ENCODE data around the gene MAN1C1.

MAN1C1 gene

DNA sequence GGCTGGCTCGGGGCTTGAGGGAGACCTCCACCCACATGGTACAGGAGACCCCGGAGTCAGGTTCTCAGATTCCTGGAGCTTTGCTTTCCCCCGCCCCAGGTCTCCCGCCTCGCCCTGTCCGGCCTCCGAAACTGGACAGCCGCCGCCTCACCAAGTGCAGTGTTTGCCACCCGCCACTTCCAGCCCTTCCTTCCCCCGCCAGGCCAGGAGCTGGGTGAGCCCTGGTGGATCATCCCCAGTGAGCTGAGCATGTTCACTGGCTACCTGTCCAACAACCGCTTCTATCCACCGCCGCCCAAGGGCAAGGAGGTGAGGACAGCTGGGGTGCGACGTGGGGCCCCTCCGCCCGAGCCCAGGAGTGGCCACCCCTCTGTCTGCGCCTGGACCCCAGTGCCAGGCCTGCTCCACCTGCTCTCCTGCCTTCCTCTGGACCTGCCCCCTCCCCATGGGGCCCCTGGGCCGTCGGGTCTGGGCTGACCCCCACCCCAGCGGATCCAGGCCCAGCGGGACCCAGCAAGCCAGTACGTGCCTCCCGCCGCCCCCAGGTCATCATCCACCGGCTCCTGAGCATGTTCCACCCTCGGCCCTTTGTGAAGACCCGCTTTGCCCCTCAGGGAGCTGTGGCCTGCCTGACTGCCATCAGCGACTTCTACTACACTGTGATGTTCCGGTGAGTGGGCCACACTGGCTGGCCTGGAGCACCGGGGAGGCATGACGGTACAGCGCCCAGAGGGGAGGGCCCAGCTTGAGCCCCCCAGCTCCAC, 192.1 kb downstream of the MAN1C1 start:
- FAIRE-seq = no peak

DNA sequence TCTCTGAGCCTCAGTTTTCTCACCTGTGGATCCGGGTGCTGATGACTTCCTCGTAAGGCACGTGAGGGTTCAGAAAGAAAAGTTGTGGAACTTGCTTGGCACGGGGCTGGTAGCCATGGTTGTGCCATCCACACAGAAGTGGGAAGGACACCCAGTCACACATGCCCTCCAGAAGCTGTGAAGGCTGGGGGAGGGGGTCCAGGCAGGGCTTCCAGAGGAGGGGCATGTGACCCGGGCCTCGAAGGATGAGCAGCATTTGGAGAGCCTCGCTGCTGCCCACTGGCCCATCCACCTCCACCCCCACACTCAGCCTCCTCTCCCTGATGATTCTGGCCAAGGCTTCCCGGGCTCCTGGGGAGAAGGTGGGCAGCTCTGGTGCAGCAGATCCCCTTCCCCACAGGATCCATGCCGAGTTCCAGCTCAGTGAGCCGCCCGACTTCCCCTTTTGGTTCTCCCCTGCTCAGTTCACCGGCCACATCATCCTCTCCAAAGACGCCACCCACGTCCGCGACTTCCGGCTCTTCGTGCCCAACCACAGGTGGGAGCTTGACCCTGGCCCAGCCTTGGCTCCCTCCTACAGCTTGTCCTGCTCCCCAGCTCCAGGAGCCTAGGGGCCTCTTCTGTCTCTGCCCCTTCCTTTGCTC, 192.8 kb downstream of the MAN1C1 start:
- FAIRE-seq = no peak

DNA sequence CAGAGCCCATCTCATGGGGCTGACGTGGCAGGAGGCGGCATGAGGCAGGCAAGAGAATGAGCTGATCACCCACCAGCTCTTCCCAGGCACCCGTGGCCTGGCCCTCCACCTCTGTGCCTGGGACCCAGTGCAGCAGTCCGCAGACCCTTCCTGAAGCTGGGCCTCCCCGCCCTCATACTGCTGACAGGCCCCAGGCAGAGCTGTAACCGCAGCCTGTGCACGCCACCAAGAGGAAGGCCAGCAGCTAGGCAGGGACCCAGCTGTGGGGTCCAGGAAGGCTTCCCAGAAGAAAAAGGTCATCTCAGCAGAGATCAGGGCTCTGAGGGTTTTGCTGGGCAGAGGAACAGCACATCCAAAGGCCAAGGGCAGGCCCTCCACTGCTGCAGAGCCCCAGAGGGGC, 193.3 kb downstream of the MAN1C1 start:
- FAIRE-seq = no peak

DNA sequence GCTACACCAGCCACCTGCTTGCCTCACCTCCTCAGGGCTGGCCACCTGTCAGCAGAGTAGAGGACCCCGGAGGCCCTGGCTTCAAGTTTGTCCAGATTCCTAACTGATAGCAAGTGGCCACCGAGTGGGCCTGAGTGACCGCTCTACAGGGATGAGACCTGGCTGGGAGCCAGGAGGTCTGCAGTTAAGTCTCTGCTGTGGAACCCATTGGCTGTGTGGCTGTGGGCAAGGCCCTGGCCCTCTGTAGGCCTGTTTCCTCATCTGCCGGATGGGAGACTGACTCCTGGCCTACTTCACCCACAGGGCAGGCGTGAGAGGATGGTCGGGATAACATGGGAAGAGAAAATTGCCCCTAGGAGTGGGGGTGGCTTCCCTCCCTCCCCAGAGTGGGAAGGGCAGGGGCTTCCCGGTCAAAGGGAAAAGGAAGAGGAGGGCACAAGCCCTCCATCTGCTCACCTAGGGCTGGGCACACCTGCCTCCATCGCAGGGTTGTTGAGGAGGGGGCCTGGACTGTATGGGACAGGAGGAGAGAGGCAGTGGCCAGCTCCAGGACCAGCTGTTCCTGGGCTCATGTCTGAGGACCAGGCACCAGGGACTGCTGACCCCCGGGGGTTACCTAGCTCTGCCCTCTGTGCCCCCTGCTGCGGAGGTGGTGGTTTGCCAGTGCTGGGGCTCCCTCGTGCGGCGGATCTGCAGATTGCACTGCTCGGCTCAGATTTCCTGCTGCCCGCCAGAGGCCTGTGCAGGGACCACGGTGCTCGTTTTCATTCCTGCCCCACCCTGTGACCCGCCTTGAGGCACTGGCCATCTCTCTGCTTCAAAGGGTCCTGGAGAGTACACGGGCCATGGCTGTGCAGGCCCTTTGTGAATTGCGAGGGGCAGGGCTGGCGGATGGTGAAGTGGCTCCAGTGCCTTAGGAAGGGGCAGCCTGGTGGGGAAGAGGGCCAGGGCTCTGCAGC, 194.0 kb downstream of the MAN1C1 start:
- FAIRE-seq = no peak

DNA sequence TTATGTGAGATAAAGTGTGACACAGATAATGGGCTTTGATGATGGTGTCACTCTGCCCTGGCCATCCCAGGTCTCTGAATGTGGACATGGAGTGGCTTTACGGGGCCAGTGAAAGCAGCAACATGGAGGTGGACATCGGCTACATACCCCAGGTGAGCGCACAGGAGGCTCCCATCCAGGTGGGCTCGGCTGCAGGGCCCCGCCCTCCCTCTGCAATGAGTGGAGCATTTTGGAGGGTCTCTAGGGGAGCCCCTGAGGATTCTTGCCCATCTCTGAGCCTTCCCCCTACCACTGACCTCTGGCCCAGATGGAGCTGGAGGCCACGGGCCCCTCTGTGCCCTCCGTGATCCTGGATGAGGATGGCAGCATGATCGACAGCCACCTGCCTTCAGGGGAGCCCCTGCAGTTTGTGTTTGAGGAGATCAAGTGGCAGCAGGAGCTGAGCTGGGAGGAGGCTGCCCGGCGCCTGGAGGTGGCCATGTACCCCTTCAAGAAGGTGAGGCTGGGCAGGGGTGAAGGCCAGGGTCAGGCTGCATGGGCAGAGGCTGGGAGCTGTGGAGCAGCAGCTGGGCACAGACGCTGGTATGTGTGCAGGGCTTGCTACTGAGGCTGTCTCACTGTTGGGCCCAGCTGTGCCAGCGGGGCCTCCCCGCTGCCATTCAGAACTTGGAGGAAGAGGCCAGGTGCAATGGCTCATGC, 194.9 kb downstream of the MAN1C1 start:
- no peak for FAIRE-seq

DNA sequence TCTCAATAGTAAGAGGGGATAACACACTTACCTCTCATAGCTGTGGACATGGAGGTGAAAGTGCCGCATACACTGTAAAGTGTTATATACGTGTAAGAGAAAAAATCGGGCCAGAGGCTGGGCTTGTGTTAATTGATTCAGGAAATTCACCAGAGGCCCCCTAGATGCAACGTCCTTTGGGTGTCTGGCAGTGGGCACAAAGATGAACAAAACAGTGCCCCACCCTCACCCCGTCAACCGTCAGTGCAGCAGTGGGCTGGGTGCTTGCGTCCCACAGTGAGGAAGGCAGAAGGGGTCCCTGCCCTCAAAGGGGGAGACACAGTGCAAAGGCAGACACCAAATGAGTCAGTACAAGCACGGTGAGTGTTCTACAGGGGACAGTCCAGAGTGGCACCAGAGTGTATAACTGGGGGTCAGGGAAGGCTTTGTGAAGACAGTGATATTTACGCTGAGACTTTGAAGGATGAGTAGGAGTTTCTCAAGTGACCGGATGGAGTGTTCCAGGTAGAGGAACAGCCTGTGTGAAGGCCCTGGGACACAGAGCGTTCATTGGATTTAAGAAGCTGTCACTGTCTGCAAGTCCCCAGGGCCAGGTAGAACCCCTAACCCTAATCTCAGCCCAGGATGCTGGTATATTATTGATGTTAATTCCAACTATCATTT, 196.6 kb downstream of the MAN1C1 start:
- no peak for FAIRE-seq

DNA sequence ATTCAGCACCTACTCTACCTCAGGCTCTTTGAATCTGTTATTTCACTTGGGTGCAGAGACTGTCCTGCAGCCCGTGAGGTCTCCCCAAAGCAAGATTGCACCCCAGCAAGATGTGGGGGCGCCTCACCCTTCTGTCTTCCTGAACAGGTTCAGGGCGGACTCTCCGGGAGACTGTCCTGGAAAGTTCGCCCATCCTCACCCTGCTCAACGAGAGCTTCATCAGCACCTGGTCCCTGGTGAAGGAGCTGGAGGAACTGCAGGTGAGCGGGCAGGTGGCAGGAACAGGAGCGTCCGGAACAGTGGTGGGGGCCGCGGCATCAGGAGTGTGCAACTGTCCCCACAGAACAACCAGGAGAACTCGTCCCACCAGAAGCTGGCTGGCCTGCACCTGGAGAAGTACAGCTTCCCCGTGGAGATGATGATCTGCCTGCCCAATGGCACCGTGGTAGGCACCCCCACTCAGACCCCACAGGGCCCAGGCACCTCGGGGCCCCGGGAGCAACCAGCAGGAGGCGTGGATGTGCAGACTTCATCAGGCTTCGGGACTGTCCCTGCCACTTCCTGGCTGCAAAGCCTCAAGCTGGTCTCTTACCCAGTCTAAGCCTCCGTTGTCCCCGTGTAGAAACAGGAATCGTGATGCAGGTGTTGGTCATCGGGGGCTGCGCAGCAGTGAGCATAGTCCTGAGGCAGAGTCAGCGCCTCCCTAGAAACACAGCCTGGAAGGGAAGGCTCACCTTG, 197.3 kb downstream of the MAN1C1 start:
- FAIRE-seq = no peak

DNA sequence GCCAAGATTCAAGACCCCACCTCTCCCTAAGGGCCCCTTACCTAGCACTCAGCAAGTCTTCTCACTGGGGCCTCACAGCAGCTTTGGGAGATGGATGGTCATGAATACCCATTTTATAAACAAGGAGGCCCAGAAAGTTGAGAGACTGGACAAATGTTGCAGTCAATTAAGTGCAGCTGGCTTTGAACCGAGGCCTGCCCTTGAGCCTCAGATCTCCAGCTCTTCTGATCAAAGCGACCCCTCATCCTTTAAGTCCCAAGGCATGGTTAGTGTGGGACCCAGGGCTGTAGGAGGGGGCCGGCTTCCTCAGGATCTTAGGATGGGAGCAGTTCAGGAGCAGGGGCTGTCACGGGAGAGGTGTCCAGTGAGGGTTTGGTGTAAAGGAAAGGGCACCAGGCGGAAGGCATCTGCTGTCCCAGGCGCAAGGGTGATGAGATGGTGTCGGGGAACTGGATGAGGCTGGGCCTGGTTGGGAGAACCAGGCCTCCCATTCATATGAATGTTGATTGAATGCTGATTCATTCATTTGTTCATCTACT, 198.0 kb downstream of the MAN1C1 start:
- FAIRE-seq = no peak

DNA sequence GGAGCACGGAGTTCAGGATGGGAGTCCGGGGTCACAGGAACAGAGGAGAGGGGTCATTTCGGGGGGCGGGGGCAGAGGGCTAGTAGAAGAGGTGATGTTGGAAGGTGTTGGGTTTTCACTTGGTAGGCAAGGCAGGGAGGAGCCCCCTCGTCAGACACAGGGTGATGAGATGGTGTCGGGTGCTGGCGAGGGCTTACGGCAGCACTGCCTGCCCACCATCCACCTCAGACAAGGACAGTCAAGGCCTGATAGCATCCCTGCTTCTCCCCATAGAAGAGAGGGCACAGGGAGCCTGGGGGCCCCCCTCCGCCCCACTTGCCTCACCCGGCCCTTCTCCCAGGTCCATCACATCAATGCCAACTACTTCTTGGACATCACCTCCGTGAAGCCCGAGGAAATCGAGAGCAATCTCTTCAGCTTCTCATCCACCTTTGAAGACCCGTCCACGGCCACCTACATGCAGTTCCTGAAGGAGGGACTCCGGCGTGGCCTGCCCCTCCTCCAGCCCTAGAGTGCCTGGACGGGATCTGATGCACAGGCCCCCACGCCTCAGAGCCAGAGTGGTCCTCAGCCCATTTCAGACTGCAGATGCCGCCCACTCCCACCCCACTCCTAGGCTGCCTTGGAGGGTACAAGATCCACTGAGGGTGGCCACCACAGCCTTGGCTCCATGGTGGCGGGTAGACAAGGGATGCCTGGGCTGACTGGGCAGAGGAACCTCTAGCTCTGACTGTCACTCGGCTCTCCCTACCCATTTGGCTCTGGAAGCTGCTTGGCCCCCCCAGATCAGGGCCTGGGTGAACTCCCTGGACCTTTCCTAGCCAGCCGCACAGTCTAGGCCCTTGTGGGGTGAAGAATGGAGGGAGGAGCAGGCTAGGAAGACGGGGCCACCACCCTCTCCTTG, 198.9 kb downstream of the MAN1C1 start:
- no peak for FAIRE-seq

DNA sequence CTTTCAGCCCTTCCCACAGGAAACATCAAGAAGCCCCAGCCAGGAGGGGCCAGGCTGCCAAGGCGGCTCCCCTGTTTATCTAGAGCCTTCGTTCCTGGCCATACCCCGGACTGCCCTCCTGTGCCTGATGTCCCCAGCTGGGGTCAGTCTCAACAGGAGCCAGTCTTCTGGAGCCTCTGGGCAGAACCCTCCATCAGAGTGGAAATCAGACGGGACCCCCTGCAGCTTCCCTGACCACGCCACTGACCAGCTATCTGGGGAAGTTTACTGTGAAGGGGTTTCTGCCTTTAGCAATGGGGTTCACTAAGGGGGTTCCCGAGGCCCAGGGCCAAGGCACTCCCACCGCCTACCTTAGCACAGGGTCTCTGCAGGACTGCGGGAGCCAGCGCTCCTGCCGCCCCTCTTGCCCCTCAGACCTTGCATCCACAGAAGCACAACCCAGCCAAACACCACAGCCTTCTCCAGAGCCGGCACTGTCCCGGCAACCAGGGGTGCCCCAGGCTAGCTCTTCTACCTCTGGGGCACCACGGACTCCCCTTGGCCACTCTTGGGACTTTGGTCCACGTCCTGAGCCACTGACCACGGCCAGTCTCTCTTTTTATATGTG, 199.6 kb downstream of the MAN1C1 start:
- no peak for FAIRE-seq

DNA sequence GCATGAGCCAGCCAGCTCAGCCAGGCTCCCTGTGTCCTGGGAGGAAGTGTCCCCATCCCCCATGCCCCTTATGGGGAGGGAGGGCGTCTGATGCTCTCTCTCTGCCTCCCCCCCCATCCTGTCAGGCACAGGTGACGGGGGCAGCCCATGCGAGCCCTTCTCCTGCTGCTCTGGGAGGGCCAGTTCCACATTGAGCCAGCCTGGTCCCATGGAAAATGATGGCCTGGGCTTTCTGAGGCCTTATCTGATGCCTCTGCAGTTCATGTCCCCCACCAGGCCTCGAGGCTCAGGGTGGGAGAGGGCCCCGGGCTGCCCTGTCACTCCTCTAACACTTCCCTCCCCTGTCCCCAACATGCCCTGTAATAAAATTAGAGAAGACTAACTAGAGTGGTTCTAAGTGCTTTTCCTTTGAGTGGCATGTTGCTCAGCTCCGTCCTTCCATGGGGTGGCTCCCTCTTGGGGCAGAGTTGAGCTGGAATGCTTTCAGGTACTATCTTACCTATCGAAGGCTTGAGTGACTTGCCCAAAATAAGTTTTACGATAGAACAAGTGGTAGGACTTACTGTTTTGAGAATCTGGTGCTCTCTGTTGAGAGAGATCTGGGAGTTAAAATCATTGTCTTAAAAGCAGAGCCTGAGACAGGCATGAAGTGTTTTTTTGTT, 201.4 kb downstream of the MAN1C1 start:
- no peak for FAIRE-seq

DNA sequence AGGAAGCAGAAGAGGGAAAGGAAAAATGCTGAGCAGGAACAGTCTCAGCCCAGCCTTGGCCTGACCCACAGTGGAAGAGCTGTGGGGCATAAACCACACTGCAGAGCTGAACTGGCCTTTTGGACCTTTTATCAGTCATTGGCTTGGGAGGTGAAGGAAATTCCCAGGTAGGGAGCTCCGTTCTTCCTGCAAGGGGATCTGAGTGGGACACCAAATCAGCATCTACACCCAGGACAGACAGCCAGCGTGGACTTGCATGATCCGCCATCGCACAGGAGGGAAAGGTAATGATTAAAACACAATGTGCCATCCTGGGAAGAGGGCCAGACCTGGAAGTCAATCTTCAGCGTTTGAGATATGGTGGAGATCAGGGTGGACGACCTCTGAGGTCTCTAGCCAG, 202.0 kb downstream of the MAN1C1 start:
- no peak for FAIRE-seq

DNA sequence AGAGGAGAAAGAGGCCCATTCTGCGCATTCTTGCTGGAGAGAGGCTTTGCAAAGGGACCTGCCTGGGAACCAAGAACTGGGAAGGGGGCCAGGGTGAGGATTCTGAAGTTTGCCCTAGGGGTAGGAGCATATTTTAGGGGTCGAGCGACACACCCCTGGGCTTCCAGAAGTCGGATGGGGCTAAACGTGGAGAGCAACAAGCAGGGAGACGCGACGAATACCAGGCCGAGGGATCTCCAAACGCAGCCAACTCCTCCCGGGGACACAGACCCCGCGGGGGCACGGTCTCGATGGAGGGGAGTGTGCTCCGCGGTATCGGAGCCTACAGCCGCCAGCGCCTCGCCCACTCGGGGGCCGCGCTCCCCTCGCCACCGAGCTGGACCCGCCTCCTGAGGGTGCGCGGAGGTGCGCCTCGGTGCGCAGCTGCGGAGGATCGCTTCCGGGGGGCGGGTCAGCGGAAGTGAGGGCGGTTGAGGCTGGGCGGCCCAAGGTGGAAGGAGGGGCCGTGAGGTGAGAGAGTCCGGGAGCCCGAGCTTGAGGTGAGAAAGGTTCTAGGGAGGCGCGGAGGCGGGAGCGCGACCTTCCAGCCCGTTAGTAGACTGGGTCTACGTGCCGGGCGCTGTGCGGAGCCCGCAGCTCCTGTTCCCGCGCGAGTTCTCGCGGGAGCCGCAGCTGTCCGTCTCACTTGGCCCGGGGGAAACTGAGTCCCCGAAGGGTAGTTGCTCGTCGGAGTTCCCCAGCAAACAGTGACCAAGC, 203.1 kb downstream of the MAN1C1 start, which contains the start of gene MTFR1L:
MTFR1L (plus strand) TSS at position 464 of the 756 bp plus-strand sequence. CDS start 3,151 bp downstream, outside the sequence.
- FAIRE-seq = no peak

DNA sequence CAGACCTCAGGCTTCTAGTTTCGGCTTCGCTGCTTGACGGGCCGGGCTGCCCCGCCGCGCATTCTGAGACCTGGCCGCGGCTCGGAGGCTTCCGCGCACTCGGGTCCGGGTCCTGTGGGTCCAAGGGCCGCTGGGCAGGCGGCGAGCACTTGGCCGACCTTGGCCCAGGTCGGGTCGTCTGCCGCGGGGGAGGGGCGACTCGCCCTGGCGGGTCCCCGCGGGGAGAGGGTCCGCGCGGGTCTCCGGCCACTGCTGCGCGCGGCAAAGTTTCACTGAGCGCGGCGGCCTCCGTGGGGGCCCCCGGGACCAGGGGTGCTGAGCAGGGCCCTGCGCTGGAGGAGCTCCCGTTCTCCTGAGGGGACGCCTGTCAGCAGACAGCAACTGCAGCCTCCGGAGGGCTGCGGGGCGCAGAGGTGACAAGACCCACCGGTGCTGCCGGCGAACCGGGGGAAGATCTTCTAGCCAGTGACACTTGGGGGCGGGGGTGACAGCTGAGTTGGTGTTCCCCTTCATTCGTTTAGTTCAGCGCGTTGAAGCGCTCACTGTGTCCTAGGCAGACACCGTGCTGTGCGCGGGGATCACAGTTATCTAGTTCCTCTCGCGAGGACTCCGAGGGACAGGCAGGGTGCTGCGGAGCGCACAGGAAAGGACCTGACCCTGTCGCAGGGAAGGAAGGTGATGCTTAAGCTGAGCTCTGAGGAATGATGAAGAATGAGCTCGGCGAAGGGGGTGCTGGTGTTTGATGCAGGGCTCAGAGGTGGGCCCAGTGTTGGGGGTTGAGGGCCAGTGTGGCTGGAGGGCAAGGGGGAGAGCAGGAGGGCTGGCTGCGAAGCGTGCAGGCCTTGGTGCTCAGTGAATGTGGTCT, 203.9 kb downstream of the MAN1C1 start:
- FAIRE-seq = no peak

DNA sequence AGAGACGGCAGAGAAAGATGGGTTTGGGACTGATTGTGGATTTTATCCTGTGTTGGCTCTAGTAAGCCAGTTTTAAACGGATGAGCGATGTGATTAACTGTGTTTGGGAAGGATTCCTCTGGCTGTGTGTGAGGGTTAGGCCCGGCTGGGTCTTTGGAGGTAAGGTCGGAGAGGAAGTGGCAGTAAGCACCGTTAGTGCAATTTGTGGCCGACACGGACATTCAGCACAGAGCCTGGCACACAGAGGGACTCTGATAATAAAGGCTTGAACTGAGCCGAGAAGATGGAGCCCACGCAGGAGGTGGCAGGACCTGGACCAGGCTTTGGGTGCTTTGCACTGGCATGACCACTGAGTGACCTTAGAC, 204.5 kb downstream of the MAN1C1 start:
- no peak for FAIRE-seq

DNA sequence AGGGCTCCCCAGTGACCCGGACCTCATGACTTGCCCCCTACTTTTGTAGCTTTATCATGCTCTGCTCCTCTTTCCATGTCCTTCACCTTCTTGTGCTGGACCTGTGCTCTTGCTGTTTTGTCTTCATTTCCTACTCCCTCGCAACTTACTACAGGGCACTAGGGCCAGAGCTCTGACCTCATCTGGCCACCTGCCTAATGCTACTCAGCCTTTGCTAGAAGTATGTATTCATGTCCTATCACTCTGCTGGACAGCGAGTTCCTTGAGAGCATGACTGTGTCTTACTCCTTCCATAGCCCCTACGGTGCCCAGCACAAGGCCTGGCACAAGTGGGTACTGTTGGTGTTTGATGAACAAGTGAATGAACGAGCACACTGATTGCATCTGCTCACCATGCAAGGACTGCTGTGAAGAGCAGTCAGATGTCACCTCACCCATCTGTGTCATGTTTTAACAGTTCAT, 205.1 kb downstream of the MAN1C1 start:
- no peak for FAIRE-seq

DNA sequence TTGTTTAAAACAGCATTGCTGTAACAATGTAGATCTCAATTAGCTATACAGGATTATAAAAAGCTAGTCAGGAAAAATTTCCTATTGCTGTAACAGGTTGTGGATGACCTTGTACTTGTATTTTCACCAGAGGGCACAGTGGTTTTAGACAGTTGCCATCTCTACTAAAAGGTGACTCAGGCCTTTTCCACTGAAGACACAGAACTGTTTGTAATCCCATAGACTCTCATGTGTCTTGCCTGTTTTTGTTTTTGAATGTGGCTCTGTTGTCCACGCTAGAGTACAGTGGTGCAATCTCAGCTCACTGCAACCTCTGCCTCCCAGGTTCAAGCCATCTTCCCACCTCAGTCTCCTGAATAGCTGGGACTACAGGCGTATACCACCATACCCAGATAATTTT, 209.0 kb downstream of the MAN1C1 start:
- no peak for FAIRE-seq
